ENCODE measurements around the gene JADE2. TPM values are rescaled to one million over a fixed set of nuclear protein-coding genes. Genes with fewer than 3 reads are reported as not detected.

Gene JADE2
- total and polyA plus RNA-seq, 2 of the 8 experiments (the other 6 are each of a cell fraction or from before 2014, with no cell fraction given) = 19.2 to 55.8 TPM

GRCh38 chr5:134534726-134535110 is 9.2 kb downstream of the JADE2 start:
- Histone ChIP-seq H3K23me2 (ENCODE audit: low read depth, low read length) (no peaks in the 10 kb centered on the region), H3K79me2 (ENCODE audit: control insufficient read depth in 1 of 2, insufficient read depth in 2 of 2, low read length in 2 of 2) (peaks cover 16 to 79% of the 10 kb centered on the region in 2 experiments), H3K4me2 (ENCODE audit: insufficient read depth in 1 of 2, low read depth in 2 of 2, low read length in 2 of 2) (peak overlapping the region in 1 of 2 experiments; percentile 19; a peak in 2 of 4 replicates), H3K56ac (replicated peaks; ENCODE audit: insufficient read length, low read depth, low read length) (no peak overlapping the region), H4K91ac (replicated peaks; ENCODE audit: insufficient read length, low read length) (peak overlapping the region; percentile 41), H2BK15ac (ENCODE audit: low read length) (peak overlapping the region; percentile 61), H3K9ac (replicated peaks in 1 of 4; ENCODE audit: extremely low read depth in 1 of 4, low read depth in 3 of 4, low read length in 3 of 4) (no peak overlapping the region; a peak in 1 of 7 replicates), H3K4ac (replicated peaks; ENCODE audit: insufficient read length, low read depth, low read length) (no peak overlapping the region), H2AFZ (ENCODE audit: low read length) (no peak overlapping the region), H3K14ac (ENCODE audit: insufficient read length) (no peak overlapping the region), H3K27ac (ENCODE audit: low read depth, low read length) (no peak overlapping the region), H2BK12ac (ENCODE audit: low read depth, low read length) (peak overlapping the region; percentile 29; the same call in 1 of the 2 replicates), H4K5ac (ENCODE audit: insufficient read length, low read depth, low read length) (no peak overlapping the region), H4K20me1 (replicated peaks in 1 of 2; ENCODE audit: control insufficient read depth in 1 of 2, insufficient read depth in 2 of 2, low read length in 2 of 2) (no peaks in the 10 kb centered on the region), H3K27me3 (replicated peaks in 1 of 4; ENCODE audit: control insufficient read depth in 3 of 4, extremely low read depth in 1 of 4, insufficient read depth in 3 of 4, low read length in 3 of 4) (no peaks in the 10 kb centered on the region), H2BK120ac (replicated peaks; ENCODE audit: low read depth, low read length) (no peak overlapping the region), H2AK5ac (ENCODE audit: low read depth, low read length) (peak overlapping the region; percentile 97; the same call in 1 of the 2 replicates), H3K18ac (ENCODE audit: extremely low read depth, low read length) (peak overlapping the region; percentile 12), H2BK20ac (ENCODE audit: low read length) (no peak overlapping the region), H2BK5ac (ENCODE audit: low read depth, low read length) (peak overlapping the region; percentile 40), H3K9me3 (ENCODE audit: insufficient read depth in 2 of 2, low read depth in 1 of 2, low read length in 1 of 2) (no peaks in the 10 kb centered on the region), H4K8ac (ENCODE audit: extremely low read depth, insufficient read depth, low read length) (no peak overlapping the region), H3K36me3 (ENCODE audit: control insufficient read depth in 2 of 4, insufficient read depth in 4 of 4, low read length in 3 of 4) (peaks cover 2 to 32% (median 10%) of the 10 kb centered on the region in 4 experiments; a peak in 5 of 8 replicates), H3K23ac (ENCODE audit: insufficient read length) (no peak overlapping the region), H3K4me1 (replicated peaks in 1 of 4; ENCODE audit: control insufficient read depth in 3 of 4, insufficient read depth in 4 of 4, low read length in 3 of 4) (peaks cover 12 to 31% (median 20%) of the 10 kb centered on the region in 4 experiments), H3K4me3 (ENCODE audit: extremely low read depth in 1 of 4, insufficient read depth in 2 of 4, low read depth in 3 of 4, low read length in 4 of 4) (no peak overlapping the region), H3K79me1 (ENCODE audit: low read depth, low read length) (peaks cover 33% of the 10 kb centered on the region)
- DNase-seq (ENCODE audit: low read depth in 1 of 2, low spot score in 2 of 2) (no peak), FAIRE-seq (no peak)
- ChIA-PET POLR2A (ENCODE audit: partially characterized antibody) (interaction anchor here (0.8 to 2.7 kb wide), 8 partner anchors 7 to 163 kb away, joined by 3 to 13 read pairs (median 4); no protein-coding TSS in a partner anchor), CTCF (ENCODE audit: partially characterized antibody) (interaction anchor here (0.6 to 10.9 kb wide), 12 partner anchors 9 to 1300 kb away, joined by 3 to 89 read pairs (median 5); partner anchors contain the start of gene CDKN2AIPNL)
- TF ChIP-seq SIX5 (IDR thresholded peaks at IDR 0.05; ENCODE audit: low read depth, low read length) (no peak), BRCA1 (IDR thresholded peaks at IDR 0.05; ENCODE audit: low read depth, low read length) (no peak), RAD21 (IDR thresholded peaks at IDR 0.05 in 1 of 2, conservative IDR thresholded peaks at IDR 0.05 in 1 of 2; ENCODE audit: low read depth in 2 of 2, low read length in 2 of 2) (no peak), CTBP2 (IDR thresholded peaks at IDR 0.05; ENCODE audit: borderline replicate concordance, insufficient read depth, insufficient read length, low read length) (no peak), KDM4A (IDR thresholded peaks at IDR 0.05; ENCODE audit: low read depth, low read length, severe bottlenecking) (no peak), POU5F1 (IDR thresholded peaks at IDR 0.05; ENCODE audit: low read depth, low read length) (no peak), TCF12 (IDR thresholded peaks at IDR 0.05; ENCODE audit: low read depth, low read length) (no peak), NRF1 (IDR thresholded peaks at IDR 0.05; ENCODE audit: low read depth, low read length) (no peak), PHF8 (conservative IDR thresholded peaks at IDR 0.05; ENCODE audit: low read depth, low read length) (no peak)
- 77% methylated on average over 5 of the region's 5 CpGs; no CpG with 5 or more reads in 1 of the 2 experiments for WGBS, 2 experiments (ENCODE audit: extremely low coverage in 1 of 2, insufficient coverage in 1 of 2, insufficient read length in 1 of 2, insufficient replicate concordance in 2 of 2, low coverage in 1 of 2, low lambda C conversion rate in 2 of 2, missing lambda C conversion rate in 1 of 2)

Data from H1 (cell line).